NCI-H2196 treated with DMSO at 0.1 percent for 48 hours (cell line): ENCODE data around the gene UCHL3.
A peak's percentile ranks its signal among the peaks of the same experiment; 100 is the strongest.
"Not testable (repeated sequence)": the region's sequence is repeated elsewhere in the genome, so short reads cannot be mapped to it uniquely, and the experiment has no call there.

Experiments used
- DNase-seq: peaks from one replicate; lab custom pipeline; 2025; ENCODE audit not compliant: unreplicated experiment; lab: John Stamatoyannopoulos, UW

UCHL3 gene

GRCh38 chr13:75549262-75550158, at the start of gene UCHL3:
Gene UCHL3, plus strand, starts transcription at chr13:75549791. Its CDS starts 30 bp downstream, at chr13:75549821.
- DNase-seq, result peak; percentile 54

DNA sequence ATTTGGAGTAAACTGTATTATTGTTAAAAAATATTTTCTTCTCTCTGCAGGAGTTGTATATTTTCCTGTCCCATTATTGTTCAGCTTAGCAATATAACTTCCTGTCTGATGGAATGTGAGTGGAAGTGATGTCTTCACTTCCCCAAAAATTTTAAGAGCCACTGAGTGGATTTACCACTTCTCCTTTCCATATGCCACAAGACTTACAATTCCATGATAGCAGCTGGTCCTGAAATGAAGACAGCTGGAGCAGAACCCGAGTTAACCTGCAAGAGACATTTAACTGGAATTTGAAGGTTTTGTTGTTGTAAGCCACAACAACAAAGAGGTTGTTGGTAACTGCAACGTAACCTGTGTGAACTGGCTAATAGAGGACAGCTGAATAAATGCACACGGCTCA, 44.3 kb upstream of the UCHL3 start:
- DNase-seq, result no peak

- DNase-seq, result no peak
Observed at GRCh38 chr13:75506018-75506417, 43.6 kb upstream of the UCHL3 start.

- DNase-seq, result no peak
Observed at GRCh38 chr13:75507027-75508001, 42.3 kb upstream of the UCHL3 start.

DNA sequence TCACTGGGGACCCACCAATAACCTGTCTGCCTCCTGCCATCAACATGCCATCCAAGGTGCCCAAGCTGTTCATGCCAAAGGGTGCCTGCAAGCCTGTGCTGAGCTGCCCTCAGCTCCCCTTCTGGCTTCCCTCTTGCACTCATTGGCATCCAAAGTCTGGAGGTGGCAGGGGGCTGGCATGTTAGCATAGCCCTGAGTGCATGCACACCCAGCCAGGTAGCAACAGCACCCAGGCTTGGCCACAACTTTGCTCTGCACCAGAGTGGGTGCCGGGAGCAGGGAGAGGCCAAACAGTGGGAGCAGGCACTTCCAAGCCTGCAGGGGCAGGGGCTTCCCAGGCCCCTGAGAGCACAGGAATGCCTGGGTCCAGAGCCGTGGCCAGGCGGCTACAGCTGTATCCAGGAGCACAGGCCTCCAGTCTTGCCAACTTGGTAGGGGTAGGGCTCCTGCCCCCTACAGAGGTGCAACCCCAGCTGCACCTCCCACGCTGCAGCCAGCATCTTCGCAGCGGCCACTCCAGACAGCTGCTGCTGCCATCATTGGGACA, 41.5 kb upstream of the UCHL3 start:
- DNase-seq, result no peak

GRCh38 chr13:75511051-75511625, 38.5 kb upstream of the UCHL3 start:
- no peak for DNase-seq

- no peak for DNase-seq
Observed at GRCh38 chr13:75512253-75512652, 37.3 kb upstream of the UCHL3 start.

DNA sequence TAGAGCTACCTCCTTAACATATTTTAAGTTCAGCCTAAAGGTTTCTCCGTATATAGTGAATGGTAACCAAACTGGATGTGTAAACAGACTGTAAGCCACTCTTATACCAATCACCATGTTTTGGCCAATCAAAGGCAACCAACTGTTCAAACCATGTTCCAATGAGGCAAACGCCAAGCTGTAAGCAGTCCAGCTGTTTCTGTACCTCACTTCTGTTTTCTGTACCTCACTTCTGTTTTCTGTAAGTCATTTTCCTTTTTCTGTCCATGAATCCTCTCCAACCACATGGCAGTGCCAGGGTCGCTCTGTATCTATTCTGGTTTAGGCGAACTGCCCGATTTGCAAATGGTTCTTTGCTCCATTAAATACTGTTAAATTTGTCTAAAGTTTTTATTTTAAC, 36.3 kb upstream of the UCHL3 start:
- DNase-seq, result no peak

GRCh38 chr13:75514080-75514995, 35.3 kb upstream of the UCHL3 start:
- no peak for DNase-seq

DNA sequence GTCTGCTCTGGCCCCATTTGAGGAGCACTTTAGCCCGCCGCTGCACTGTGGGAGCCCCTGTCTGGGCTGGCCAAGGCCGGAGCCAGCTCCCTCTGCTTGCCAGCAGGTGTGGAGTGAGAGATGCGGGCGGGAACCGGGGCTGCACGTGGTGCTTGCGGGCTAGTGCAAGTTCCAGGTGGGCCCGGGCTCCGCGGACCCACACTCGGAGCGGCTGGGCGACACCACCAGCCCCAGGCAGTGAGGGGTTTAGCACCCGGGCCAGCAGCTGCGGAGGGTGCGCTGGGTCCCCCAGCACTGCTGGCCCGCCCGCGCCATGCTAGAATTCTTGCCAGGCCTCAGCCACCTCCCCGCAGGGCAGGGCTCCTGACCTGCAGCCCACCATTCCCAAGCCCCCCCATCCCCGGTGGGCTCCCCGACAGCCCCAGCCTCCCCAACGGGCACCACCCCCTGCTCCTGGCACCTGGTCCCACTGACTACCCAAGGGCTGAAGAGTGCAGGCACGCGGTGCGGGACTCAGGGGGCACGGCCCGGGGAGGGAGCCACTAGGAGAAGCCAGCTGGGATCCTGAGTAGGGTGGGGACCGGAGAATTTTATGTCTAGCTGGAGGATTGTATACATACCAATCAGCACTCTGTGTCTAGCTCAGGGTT, 31.0 kb upstream of the UCHL3 start:
- DNase-seq, result no peak

GRCh38 chr13:75521956-75522355, 27.6 kb upstream of the UCHL3 start:
- no peak for DNase-seq

- DNase-seq, result no peak
Observed at GRCh38 chr13:75530549-75530961, 19.0 kb upstream of the UCHL3 start.

GRCh38 chr13:75533861-75534260, 15.7 kb upstream of the UCHL3 start:
- DNase-seq, result no peak

GRCh38 chr13:75537401-75538365, 11.9 kb upstream of the UCHL3 start, which contains the start of gene COMMD6:
Gene COMMD6, minus strand, starts transcription at chr13:75537841. Its CDS starts 36 bp downstream, at chr13:75537805.
- peak; percentile 39 for DNase-seq

DNA sequence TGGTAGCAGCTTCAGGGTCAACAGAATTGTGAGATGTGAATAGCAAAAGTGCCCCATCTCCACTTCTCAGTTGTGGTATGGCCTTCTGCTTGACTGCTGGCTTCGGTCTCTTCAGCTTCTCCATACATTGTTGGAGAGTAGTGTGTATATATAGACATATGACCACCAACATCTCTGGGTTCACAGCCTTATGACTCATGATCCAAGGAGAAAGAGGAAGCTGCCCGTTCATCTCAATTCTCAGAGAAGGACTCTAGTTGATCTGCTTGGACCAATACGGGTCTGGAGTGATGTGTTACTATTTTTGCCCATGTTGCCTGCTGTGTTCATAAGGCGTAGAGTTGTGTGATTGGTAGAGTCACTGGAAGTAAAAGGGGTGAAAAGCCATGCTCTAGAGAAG, 8.3 kb upstream of the UCHL3 start:
- no peak for DNase-seq

- no peak for DNase-seq
Observed at GRCh38 chr13:75541961-75542360, 7.6 kb upstream of the UCHL3 start.

- no peak for DNase-seq
Observed at GRCh38 chr13:75544681-75545330, 4.8 kb upstream of the UCHL3 start.

DNA sequence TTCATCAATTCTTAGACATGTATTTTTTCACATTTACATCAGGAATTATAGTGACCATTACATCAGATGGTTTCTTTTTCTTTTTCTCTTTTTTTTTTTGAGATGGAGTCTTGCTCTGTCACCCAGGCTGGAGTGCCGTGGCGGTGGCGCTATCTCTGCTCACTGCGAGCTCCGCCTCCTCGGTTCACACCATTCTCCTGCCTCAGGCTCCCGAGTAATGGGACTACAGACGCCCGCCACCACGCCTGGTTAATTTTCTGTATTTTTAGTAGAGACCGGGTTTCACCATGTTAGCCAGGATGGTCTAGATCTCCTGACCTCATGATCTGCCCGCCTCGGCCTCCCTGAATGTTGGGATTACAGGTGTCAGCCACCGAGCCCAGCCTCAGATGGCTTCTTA, 4.2 kb upstream of the UCHL3 start:
- not testable (repeated sequence) for DNase-seq
